Stimulated activated CD4-positive, alpha-beta T cell treated with anti-CD3 and anti-CD28 coated beads, Interleukin-2, amount 100 ng/mL, for 48 hours (primary cell): Measurements from ENCODE around the gene PODXL2.
"Not testable (repeated sequence)": the region's sequence is repeated elsewhere in the genome, so short reads cannot be mapped to it uniquely, and the experiment has no call there.

Source experiments
- DNase-seq, 2 donors: peaks; one replicate each; pipeline ENCODE4 v3.0.0-alpha.2; 2020

Gene PODXL2

DNA sequence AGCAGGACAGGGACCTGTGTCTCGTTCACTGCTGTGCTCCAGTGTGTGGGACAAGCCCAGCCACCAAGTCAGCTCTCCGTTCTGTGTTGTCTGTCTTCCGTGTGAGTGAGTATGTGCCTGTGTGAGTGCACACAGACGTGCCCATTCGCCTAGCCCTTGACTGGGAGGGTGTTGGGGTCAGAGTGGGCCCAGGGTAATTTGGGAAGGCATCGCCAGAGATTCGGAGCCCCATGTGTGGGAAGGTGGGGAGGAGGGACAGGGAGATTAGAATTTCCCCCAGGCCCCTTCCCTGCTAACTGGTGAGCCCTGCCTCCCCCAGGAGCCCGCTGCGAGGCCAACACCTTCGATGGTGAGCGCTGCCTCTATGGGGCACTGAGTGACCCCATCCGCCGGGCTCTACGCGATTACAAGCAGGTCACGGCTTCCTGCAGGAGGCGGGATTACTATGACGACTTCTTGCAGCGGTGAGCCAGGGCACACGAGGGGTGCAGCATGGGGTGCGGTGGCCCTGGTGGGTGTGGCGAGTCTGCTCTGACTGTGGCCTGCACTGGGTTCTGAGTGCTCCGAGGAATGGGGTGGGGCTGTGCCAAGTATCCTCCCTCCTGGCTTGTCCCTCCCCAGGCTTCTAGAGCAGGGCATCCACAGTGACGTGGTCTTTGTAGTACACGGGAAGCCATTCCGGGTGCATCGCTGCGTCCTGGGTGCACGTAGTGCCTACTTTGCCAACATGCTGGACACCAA is 46.8 kb downstream of the PODXL2 start:
- no peak for DNase-seq

DNA sequence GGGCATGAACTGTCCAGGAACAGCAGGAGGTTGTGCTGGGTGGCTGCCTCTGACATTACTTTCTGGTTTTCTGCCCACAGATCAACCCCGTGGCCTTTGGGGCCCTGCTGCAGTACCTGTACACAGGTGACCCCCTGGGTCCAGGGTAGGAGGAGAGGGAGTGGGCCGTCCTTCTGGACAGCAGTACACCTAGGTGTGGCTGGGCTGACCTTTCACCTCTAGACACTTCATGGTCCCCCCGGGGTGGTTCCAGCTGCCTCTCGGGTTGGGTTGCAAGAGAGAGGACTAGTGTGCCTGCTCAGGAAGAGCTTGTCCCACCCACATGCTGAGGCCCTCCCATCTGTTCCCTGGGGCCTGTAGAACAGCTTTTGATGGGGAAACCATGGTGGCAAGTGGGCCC is 47.5 kb downstream of the PODXL2 start:
- no peak for DNase-seq

DNA sequence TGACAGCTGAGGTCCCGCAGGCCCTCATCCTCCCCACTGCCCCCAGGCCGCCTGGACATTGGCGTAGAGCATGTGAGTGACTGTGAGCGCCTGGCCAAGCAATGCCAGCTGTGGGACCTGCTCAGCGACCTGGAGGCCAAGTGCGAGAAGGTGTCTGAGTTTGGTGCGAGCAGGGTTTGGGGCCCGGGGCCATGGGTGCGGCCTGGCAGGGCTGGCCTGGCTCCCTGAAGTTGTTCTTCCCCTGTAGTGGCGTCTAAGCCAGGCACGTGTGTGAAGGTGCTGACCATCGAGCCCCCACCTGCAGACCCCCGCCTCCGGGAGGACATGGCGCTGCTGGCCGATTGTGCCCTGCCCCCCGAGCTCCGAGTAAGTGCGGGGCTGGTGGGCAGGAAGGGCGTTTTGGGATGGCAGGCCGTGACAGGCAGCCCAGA is 48.0 kb downstream of the PODXL2 start:
- DNase-seq = no peak

DNA sequence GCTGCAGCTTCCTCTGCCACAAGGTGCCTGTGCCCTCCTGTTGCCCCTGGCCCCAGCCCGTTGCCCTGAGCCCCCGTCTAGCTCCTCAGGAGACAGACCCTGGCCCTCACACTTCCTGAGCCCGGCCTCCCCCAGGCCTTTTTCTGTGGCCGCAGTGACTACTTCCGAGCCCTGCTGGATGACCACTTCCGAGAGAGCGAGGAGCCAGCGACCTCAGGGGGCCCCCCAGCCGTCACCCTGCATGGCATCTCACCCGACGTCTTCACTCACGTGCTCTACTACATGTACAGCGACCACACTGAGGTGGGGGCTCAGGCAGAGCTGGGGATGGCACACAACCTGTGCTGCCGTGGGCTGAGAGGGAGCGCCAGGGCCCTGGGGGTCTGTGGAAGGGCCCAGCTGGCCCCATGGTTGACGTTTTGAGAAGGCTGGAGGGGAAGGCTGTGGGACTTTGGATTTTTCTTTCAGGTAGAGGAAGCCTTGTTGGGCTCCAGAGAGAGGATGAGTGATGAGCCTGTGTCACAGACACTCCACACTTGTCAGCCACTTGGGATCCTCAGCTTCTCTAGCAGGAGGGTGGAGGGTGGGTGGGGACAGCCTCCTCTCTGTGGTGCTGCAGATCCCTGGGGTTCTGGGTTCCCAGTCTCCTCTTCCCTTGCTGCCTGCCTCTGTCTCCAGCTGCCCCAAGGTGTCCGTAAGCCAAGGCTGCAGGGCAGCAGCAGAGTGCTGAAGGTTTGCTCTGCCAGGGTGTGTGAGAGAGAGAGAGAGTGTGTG is 48.7 kb downstream of the PODXL2 start:
- no peak for DNase-seq

DNA sequence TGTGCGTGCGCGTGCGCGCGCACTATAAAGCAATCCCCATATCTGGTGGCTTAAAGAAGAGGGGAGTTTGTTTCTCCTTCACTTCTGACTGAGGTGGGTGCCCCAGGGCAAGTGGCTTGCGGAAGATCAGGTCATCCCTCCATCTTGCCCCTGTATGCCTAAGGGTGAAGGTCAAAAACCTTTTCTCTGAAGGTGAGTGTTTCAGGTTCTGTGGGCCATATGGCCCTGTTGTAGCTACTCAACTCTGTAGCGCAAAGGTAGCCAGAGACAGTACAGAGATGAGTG is 49.3 kb downstream of the PODXL2 start:
- no peak for DNase-seq

DNA sequence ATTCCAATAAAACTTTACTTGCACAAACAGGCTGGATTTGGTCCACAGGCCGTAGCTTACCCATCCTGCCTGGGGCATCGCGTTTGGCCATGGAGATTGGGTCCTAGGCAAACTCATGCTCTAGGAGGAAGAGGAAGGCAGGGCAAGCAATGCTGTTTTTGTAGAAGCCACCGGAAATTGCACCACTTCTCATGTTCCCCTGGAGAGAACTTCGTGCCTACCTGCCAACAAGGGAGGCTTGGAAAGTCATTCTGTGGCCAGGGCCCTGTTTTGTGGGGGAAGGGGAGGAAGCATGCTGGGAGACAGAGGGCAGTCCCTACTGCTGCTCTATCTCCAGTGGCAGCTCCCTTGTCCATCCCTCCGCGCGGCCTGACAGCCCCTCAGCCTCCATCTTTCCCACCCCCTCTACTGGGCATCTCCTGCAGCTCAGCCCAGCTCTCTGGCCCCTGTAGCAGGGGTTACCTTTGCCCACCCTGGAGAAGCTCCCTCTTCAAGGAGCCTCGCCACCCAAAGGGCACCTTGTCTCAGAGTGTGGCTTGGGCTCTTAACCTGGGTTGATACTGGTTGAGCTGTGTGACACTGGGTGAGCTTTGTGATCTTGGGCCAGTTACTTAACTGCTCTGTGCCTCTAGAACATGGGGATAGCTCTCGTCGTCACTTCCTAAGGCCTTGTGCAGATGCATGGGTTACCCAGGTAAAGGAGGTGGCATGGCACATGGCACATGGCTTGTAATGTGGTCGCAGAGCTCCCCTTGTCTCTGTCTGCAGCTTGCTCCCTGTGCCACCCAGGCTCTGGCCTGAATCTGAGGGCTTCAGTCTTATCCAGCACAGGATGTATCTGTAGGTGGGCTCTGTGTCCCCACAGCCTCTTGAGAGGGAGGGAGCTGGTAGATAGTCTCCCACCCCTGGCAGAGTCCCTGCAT is 49.9 kb downstream of the PODXL2 start:
- no peak for DNase-seq

DNA sequence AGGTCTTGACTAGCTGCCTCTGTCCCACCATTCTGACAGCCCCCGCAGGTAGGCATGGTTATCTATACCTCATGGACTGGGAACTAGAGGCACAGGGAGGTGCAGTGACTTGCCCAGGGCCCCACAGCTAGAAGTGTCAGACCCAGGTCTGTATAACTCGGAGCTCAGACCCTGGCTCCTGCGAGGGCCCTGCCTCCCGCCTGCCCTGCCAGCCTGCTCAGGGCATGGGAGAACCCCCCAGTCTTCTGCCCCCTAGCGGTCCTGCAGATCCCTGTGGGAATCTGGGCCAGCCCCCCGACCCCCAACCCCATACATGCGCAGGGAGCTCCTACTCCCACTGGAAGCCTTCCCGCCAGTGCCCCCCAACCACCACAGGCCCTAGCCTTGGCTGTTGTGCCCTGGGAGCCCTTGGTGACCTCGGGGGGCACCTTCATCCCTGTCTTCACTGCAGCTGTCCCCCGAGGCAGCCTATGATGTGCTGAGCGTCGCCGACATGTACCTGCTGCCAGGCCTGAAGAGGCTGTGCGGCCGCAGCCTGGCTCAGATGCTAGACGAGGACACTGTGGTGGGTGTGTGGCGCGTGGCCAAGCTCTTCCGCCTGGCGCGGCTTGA is 50.7 kb downstream of the PODXL2 start:
- no peak for DNase-seq

DNA sequence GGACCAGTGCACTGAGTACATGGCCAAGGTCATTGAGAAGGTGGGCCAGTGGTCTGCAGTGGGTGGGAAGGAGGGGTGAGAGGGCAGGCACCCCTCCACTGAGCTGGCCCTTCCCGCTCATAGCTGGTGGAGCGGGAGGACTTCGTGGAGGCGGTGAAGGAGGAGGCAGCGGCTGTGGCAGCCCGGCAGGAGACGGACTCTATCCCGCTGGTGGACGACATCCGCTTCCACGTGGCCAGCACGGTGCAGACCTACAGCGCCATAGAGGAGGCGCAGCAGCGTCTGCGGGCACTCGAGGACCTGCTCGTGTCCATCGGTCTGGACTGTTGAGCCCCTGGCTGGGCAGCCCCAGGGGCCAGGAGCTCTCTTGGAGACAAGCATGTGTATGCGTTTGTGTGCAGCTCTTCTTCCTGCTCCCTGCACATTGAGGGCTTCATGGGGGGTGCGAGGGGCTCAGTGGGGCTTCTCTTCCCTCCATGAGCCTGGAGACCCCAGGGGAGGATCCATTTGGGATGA is 51.2 kb downstream of the PODXL2 start:
- no peak for DNase-seq

DNA sequence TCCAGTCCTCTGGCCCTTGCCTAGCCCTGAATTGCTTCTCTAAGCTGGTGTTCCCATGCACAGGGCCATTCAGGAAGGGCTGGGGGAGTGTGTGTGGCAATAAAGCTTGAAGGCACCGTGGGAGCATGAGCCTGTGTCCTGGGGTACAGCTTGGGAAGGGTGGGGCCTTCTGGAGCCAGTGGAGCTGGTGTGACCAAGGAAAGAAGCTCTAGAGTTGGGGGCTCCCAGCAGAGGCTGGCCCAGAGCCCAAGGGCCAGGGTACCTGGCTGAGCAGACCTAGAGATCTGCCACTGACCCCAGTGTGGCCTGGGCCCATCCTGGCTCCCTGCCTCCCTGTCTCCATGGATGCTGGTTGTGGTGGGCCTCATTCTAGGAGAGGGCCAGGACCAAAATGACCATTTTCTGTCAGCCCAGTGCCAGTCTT is 51.8 kb downstream of the PODXL2 start:
- no peak for DNase-seq

DNA sequence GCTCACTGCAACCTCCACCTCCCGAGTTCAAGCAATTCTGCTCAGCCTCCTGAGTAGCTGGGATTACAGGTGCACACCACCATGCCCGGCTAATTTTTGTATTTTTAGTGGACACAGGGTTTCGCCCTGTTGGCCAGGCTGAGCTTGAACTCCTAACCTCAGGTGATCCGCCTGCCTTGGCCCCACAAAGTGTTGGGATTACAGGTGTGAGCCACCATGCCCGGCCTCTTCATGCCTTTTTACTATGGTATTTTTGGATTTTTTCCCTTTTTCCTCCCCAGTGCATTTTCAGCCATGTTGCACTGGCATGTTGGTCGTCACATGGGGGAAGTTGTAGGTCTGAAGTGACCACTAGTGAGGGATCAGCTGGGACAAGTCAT is 53.2 kb downstream of the PODXL2 start:
- not testable (repeated sequence) for DNase-seq

DNA sequence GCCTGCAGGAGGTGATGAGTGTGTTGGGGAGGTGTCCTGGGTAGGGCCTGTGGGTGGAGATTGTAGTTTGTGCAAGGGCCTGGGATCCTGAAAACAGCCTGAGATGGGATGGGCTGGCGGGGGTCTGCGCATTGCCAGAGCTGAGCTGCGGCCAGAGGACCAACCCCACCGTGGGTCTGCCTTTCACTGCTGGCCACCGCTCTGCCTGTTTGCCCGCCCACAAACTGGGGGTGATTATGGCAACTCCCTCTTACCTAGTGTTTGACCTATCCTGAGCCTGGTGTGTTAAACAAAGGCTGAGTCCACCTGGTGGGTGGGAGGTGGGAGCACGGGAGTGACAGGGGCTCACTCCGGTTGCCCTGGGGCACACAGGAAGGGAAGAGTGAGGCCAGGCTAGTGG is 53.6 kb downstream of the PODXL2 start:
- DNase-seq = no peak

DNA sequence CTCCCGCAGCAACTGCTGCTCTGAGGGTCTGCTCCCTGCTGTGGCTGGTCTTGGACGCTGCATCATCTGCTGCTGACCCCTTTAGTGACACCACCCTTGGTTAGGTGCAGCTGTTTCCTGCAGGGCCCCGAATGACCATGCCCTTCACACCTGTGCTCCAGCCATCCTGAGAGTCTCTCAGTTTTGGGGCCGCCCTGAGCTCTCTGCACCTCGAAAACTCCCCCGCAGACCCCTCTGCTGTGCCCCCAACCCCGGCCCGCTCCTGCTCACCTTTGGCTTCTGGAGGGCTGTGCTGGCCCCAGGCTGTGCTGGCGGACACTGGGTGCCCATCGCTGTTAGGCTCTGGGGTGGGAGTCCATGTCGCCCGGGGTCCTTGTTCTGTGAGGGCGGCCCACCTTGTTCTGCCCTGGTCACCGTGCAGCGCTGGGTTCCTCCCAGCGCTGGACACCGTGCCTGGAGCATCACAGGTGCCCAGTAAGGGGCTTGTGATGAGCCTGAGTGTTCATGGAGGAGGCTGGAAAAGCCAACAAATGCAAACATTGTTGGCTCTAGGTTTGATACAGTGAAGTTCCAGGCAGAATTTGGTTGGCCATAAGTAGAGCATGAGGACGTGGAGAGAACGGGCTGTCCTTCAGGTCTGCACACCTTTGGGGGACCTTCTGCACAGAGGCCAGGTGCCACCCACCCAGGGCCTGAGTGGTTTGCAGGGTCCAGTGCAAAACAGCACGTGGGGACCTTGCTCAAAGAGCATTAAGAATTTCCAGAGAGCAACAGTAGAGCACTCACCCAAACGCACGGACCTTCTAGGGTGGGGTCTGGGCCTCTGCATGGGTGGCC is 56.1 kb downstream of the PODXL2 start:
- DNase-seq = no peak

DNA sequence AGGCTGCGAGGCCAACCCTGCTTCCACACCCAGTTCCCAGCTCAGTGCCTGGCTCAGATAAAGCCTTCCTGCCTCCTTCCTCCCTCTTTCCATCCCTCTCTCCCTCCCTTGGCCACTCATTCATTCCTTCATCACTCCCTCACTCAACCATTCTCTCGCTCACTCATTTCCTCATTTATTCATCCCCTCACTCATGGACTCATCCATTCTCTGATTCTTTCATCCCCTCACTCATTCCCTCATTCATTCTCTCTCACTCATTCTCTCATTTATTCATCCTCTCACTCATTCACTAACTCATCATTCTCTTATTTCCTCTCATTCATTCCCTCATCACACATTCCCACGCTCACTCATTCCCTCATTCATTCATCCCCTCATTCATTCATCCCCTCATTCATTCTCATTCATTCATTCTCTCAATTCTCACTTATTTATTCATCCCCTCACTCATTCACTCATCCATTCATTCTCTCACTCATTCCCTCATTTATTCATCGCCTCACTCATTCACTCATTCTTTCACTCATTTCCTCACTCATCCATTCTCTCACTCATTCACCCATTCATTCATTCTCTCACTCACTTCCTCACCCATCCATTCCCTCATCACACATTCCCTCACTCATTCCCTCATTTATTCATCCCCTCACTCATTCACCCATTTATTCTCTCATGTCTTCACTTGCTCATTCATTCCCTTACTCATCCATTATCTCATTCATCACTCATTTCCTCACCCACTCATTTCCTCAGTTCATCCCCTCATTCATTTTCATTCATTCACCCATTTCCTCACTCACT is 56.9 kb downstream of the PODXL2 start:
- DNase-seq = no peak

DNA sequence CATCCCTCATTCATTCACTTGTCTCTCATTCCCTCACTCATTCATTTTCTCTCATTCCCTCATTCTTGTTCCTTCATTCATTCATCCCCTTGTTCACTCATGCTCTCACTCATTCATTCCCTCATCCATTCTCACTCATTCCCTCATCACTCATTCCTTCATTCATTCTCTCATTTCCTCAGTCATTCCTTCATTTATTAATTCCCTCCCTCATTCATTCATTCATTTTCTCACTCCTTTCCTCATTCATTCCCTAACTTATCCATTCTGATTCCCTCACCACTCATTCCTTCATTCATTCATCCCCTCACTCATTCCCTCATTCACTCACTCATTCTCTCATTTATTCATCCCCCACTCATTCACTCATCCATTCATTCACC is 57.5 kb downstream of the PODXL2 start:
- no peak for DNase-seq

DNA sequence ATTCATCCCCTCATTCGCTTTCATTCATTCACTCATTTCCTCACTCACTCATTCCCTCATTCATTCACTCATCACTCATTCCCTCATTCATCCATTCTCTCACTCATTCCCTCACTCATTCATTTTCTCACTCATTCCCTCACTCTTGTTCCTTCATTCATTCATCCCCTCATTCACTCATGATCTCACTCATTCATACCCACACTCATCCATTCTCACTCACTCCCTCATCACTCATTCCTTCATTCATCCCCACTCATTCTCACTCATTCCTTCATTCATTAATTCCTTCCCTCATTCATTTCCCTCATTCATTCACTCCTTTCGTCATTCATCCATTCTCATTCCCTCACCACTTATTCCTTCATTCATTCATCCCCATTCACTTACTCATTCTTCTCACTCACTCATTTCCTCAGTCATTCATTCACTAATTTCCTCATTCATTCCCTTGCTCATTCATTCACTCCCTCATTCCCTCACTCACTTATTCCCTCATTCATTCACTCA is 58.3 kb downstream of the PODXL2 start:
- DNase-seq = no peak

DNA sequence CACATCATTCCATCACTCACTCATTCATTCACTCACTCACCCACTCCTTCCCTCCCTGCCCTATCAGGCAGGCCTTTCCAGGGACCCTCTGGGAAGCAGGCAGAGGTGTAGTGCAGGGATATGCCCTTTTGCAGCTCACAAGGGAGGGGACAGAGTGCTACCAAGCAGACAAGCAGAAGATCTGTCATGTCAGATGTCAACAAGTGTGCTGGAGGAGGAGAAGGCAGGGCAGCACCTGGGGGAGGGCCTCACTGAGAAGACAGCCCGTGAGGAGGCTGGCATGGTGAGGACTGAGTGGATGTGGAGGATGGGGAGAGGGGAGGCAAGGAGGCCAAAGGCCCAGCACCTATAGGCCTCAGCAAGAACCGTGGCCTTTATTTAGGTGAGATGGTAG is 59.0 kb downstream of the PODXL2 start:
- DNase-seq = no peak

DNA sequence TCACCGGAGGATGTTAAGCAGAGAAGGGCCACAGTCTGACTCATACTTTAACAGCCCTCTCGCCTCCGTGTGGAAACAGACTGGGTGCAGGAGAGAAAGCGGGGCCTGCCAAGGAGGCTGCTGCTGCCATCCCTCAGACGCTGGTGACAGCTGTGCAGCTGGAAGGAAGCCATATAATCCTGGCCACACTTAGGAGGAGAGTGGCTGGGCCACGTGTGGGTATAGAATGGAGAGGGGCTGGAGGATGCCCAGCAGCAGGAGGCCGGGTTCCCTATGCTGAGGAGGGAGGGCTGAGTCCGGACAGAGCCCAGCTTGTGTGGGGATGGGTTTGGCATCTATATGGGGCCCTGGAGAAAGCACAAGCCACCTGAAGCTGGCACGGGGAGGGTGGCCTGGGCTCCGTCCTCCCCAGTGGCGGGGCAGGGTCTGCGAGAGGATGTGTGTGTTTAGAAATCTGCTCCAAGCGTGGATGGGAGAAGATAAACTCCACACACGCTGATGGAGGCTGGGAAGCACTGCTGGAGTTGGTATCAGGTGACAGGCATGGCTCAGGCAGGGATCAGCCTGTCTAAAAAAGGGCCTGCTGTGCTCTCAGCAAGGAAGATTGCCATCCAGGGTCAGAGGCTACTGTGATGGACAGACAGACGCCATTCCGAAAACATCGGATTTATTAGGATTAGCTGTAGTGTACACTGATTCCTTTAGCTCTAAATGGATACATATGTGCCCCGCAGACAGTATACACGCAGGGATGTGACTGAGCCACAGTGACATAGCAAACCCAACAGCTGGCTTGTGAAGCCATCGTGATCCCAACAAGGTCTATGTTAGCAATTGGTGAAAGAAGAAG is 59.7 kb downstream of the PODXL2 start:
- DNase-seq = no peak

DNA sequence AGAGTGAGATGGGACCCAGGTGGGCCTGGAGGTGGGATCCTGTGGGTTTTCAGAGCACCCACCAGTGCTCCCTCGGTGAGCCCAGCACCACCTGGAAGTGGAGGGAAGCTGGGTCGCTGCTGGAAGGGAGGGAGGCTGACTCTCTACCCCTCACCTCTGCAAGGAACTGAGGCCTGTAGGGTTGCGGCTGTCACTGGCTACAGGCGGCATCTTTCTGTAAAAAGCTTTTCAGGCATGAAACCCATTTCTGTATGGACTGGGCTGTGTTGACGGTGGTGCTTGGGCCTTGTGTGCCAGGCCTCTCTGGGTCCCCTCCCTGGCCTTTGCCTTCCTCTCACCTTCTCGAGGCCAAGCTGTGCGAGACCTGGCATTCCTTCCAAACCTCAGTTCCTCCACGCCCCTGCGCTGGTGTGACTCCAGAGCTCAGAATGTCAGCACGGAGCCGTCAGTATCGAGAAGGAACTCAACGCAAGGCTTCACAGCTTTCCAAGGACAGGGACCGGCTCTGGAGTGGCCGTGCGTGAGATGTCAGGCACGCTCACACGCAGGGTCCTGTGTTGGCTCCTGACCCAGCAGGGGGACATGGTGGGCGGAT is 60.4 kb downstream of the PODXL2 start:
- DNase-seq = no peak

DNA sequence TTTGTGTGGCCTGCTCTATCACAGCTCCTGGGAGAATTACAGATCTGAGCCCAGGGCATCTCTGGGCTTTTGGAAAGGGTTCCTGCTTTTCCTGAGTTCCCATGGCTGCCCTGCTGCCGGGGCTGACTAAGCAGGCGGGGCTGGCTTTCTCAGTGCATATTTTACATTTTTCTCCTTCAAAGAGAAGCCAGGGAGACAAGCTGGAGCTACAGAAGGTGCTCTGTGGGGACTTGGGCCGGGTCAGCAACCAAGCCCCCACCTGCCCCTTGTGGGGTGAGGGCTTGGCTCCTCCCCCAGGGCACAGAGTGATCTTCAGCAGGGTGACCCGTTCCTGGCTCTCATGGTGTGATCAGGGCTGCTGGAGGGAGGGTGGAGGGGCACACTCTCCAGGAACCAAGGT is 61.1 kb downstream of the PODXL2 start:
- no peak for DNase-seq
